Measurements from ENCODE around the gene CAMSAP2. TPM values are rescaled to one million over a fixed set of nuclear protein-coding genes. Genes with fewer than 3 reads are reported as not detected.
"Not testable (repeated sequence)": the region's sequence is repeated elsewhere in the genome, so short reads cannot be mapped to it uniquely, and the experiment has no call there.

CAMSAP2 gene
- total and polyA plus RNA-seq, 8 donors, result 32.2 to 55.0 (median 48.8) TPM

GRCh38 chr1:200787896-200788387 lies 49.2 kb downstream of the CAMSAP2 start:
- Histone ChIP-seq H3K36me3 (peaks cover 0 to 6% of the 10 kb centered on the region in 2 donors), H3K27ac (no peak overlapping the region)

GRCh38 chr1:200791012-200791411 lies 52.3 kb downstream of the CAMSAP2 start:
- H3K4me1 ChIP-seq; H3K36me3 ChIP-seq; H3K27ac ChIP-seq; H3K27me3 ChIP-seq; H3K9me3 ChIP-seq; intact Hi-C loops (cut with DNase I); H3K4me3 ChIP-seq; ATAC-seq: not testable (repeated sequence)
- DNase-seq, result peak in 1 of 4 donors; percentile 21

More at GRCh38 chr1:200787896-200788387, 49.2 kb downstream of the CAMSAP2 start:
- intact Hi-C loops (cut with DNase I), result no loop called here
- no peak overlapping the region for H3K4me3 ChIP-seq
- ATAC-seq (no peak), DNase-seq (no peak)
- no peaks in the 10 kb centered on the region for H3K4me1 ChIP-seq
- H3K9me3 ChIP-seq, result peaks cover 0 to 4% of the 10 kb centered on the region in 2 donors
- TF ChIP-seq CTCF (IDR thresholded peaks at IDR 0.05), result no peak
- H3K27me3 ChIP-seq, result no peaks in the 10 kb centered on the region

- TF ChIP-seq CTCF (IDR thresholded peaks at IDR 0.05), result no peak
- H3K4me1 ChIP-seq, result peaks cover 0 to 4% of the 10 kb centered on the region in 2 donors
- no peak for DNase-seq
- H3K36me3 ChIP-seq, result no peaks in the 10 kb centered on the region
- no peak overlapping the region for H3K27ac ChIP-seq
- ATAC-seq, result peak; percentile 80
- H3K9me3 ChIP-seq, result no peaks in the 10 kb centered on the region
- H3K27me3 ChIP-seq, result no peaks in the 10 kb centered on the region
- H3K4me3 ChIP-seq, result no peak overlapping the region
- intact Hi-C loops (cut with DNase I), result no loop called here
Observed at GRCh38 chr1:200793677-200794076, 55.0 kb downstream of the CAMSAP2 start.

GRCh38 chr1:200794506-200795065 lies 55.9 kb downstream of the CAMSAP2 start:
- intact Hi-C loops (cut with DNase I), result no loop called here
- DNase-seq (no peak), ATAC-seq (no peak)
- no peak overlapping the region for H3K27ac ChIP-seq
- no peak overlapping the region for H3K4me3 ChIP-seq
- TF ChIP-seq CTCF (IDR thresholded peaks at IDR 0.05), result no peak
- no peaks in the 10 kb centered on the region for H3K9me3 ChIP-seq
- H3K36me3 ChIP-seq, result no peaks in the 10 kb centered on the region
- no peaks in the 10 kb centered on the region for H3K27me3 ChIP-seq
- peaks cover 0 to 4% of the 10 kb centered on the region in 2 donors for H3K4me1 ChIP-seq

- Histone ChIP-seq H3K27me3 (no peaks in the 10 kb centered on the region), H3K9me3 (no peaks in the 10 kb centered on the region), H3K4me1 (peaks cover 0 to 4% of the 10 kb centered on the region in 2 donors), H3K27ac (no peak overlapping the region), H3K4me3 (no peak overlapping the region), H3K36me3 (no peaks in the 10 kb centered on the region)
- no peak for DNase-seq
- TF ChIP-seq CTCF (IDR thresholded peaks at IDR 0.05), result no peak
- peak; percentile 27 for ATAC-seq
- intact Hi-C loops (cut with DNase I), result no loop called here
Observed at GRCh38 chr1:200795156-200795555, 56.5 kb downstream of the CAMSAP2 start.

- no peak overlapping the region for H3K4me3 ChIP-seq
- peaks cover 0 to 13% of the 10 kb centered on the region in 2 donors for H3K4me1 ChIP-seq
- no peak for TF ChIP-seq CTCF (IDR thresholded peaks at IDR 0.05)
- H3K27me3 ChIP-seq, result no peaks in the 10 kb centered on the region
- no peak for DNase-seq
- intact Hi-C loops (cut with DNase I), result no loop called here
- H3K9me3 ChIP-seq, result no peaks in the 10 kb centered on the region
- no peak for ATAC-seq
- no peaks in the 10 kb centered on the region for H3K36me3 ChIP-seq
- no peak overlapping the region for H3K27ac ChIP-seq
Observed at GRCh38 chr1:200802042-200802441, 63.3 kb downstream of the CAMSAP2 start.
